Mesenchymal stem cell (in vitro differentiated cells and primary cell): ENCODE measurements around the gene WDTC1.
"Not testable (repeated sequence)": the region's sequence is repeated elsewhere in the genome, so short reads cannot be mapped to it uniquely, and the experiment has no call there.

Experiments
- DNase-seq: peaks from one replicate; pipeline ENCODE4 v3.0.0-alpha.2; 2013
- H2AFZ ChIP-seq: one replicate; pipeline ENCODE4 v1.6.1; 2013; ENCODE audit warnings: low read depth, mild to moderate bottlenecking, control low read depth, inconsistent platforms, low read length, moderate library complexity
- H2AK5ac ChIP-seq: 2 replicates; pipeline ENCODE4 v1.6.1; 2013; ENCODE audit warnings: low read length, moderate library complexity, mild to moderate bottlenecking, inconsistent platforms; ENCODE audit not compliant: severe bottlenecking
- H2BK120ac ChIP-seq: one replicate; pipeline ENCODE4 v1.6.1; 2013; ENCODE audit warnings: low read depth, mild to moderate bottlenecking, inconsistent platforms, low read length, moderate library complexity
- H2BK12ac ChIP-seq, 2 experiments: one replicate each; pipeline ENCODE4 v1.6.1; 2013; ENCODE audit warnings: inconsistent platforms in 2 of 2, low read length in 2 of 2, mild to moderate bottlenecking in 2 of 2, moderate library complexity in 2 of 2, control low read depth in 1 of 2
- H2BK15ac ChIP-seq: one replicate; pipeline ENCODE4 v1.6.1; 2013; ENCODE audit warnings: mild to moderate bottlenecking, low read depth, inconsistent platforms; ENCODE audit not compliant: poor library complexity, severe bottlenecking
- H2BK5ac ChIP-seq: 2 replicates; pipeline ENCODE4 v1.6.1; 2013; ENCODE audit warnings: low read depth, mild to moderate bottlenecking, low read length, control low read depth, inconsistent platforms; ENCODE audit not compliant: poor library complexity, severe bottlenecking
- H3K14ac ChIP-seq, 2 experiments: one replicate each; pipeline ENCODE4 v1.6.1; 2013; ENCODE audit warnings: inconsistent platforms in 2 of 2, low read length in 2 of 2, control low read depth in 1 of 2, mild to moderate bottlenecking in 1 of 2, moderate library complexity in 1 of 2
- H3K18ac ChIP-seq, 2 experiments: one replicate each; pipeline ENCODE4 v1.6.1; 2013; ENCODE audit warnings: inconsistent platforms in 2 of 2, low read length in 2 of 2, control low read depth in 1 of 2, low read depth in 1 of 2, mild to moderate bottlenecking in 1 of 2
- H3K23ac ChIP-seq, 2 experiments: one replicate each; pipeline ENCODE4 v1.6.1; 2013; ENCODE audit warnings: inconsistent platforms in 2 of 2, low read length in 2 of 2, mild to moderate bottlenecking in 2 of 2, moderate library complexity in 2 of 2, control low read depth in 1 of 2
- H3K27ac ChIP-seq: 2 replicates; pipeline ENCODE4 v1.5.1; 2013; ENCODE audit warnings: mild to moderate bottlenecking, moderate library complexity, low read length, control low read depth, inconsistent platforms; ENCODE audit not compliant: poor library complexity, severe bottlenecking
- H3K27me3 ChIP-seq, 2 experiments: 2 replicates each; pipeline versions ENCODE4 v1.6.1 to v1.7.0; 2013; ENCODE audit warnings: low read length in 2 of 2, mild to moderate bottlenecking in 2 of 2, moderate library complexity in 2 of 2, control low read depth in 1 of 2, inconsistent platforms in 1 of 2; ENCODE audit not compliant: control insufficient read depth in 1 of 2, insufficient read depth in 1 of 2
- H3K36me3 ChIP-seq, 2 experiments: 2 replicates each; pipeline versions ENCODE4 v1.6.1 to v1.7.0; 2013; ENCODE audit warnings: low read length in 2 of 2, control low read depth in 1 of 2, inconsistent platforms in 1 of 2, low read depth in 1 of 2, mild to moderate bottlenecking in 1 of 2; ENCODE audit not compliant: insufficient read depth in 2 of 2, control insufficient read depth in 1 of 2
- H3K4ac ChIP-seq, 2 experiments: one replicate each; pipeline ENCODE4 v1.6.1; 2013; ENCODE audit warnings: inconsistent platforms in 2 of 2, low read length in 2 of 2, mild to moderate bottlenecking in 2 of 2, moderate library complexity in 2 of 2, control low read depth in 1 of 2, low read depth in 1 of 2
- H3K4me1 ChIP-seq: 2 replicates; pipeline ENCODE4 v1.6.1; 2013; ENCODE audit warnings: low read depth, low read length, control low read depth; ENCODE audit not compliant: control insufficient read depth, insufficient read depth
- H3K4me2 ChIP-seq: 2 replicates; pipeline ENCODE4 v1.6.1; 2013; ENCODE audit warnings: low read length, mild to moderate bottlenecking, inconsistent platforms; ENCODE audit not compliant: poor library complexity, severe bottlenecking
- H3K4me3 ChIP-seq, 2 experiments: 2 replicates each; pipeline versions ENCODE4 v1.5.1 to v1.7.0; 2013; ENCODE audit warnings: low read length in 2 of 2, mild to moderate bottlenecking in 2 of 2, control low read depth in 1 of 2, low read depth in 1 of 2; ENCODE audit not compliant: insufficient read depth in 1 of 2
- H3K79me1 ChIP-seq: replicated peaks from 2 replicates; pipeline ENCODE4 v1.6.1; 2013; ENCODE audit warnings: mild to moderate bottlenecking, control low read depth, low read length, inconsistent platforms; ENCODE audit not compliant: poor library complexity, severe bottlenecking
- H3K9ac ChIP-seq: 2 replicates; pipeline ENCODE4 v1.7.0; 2013; ENCODE audit warnings: mild to moderate bottlenecking, low read length, moderate library complexity
- H3K9me3 ChIP-seq: 2 replicates; pipeline ENCODE4 v1.7.0; 2013; ENCODE audit warnings: mild to moderate bottlenecking, low read length; ENCODE audit not compliant: control insufficient read depth
- H4K8ac ChIP-seq: one replicate; pipeline ENCODE4 v1.6.1; 2013; ENCODE audit warnings: inconsistent platforms, mild to moderate bottlenecking, low read length, moderate library complexity
- H4K91ac ChIP-seq: one replicate; pipeline ENCODE4 v1.6.1; 2013; ENCODE audit warnings: mild to moderate bottlenecking, low read length, inconsistent platforms
- WGBS: methylation state at CpG from one replicate; pipeline ENCODE4 v1.1.7; 2013; ENCODE audit warnings: mixed read lengths; 5-methylcytosine and 5-hydroxymethylcytosine counted together

Gene WDTC1

GRCh38 chr1:27220096-27220495 is 14.3 kb upstream of the WDTC1 start:
- Histone ChIP-seq H2AFZ (no peak overlapping the region), H3K9ac (no peak overlapping the region), H3K4me1 (no peaks in the 10 kb centered on the region), H3K4ac (no peak overlapping the region), H3K9me3 (peaks cover 4% of the 10 kb centered on the region), H3K79me1 (no peaks in the 10 kb centered on the region), H3K14ac (no peak overlapping the region), H2BK12ac (no peak overlapping the region), H4K91ac (no peak overlapping the region), H2BK5ac (no peak overlapping the region), H3K18ac (no peak overlapping the region), H3K27ac (no peak overlapping the region), H2BK120ac (no peak overlapping the region), H3K27me3 (peaks cover 0 to 2% of the 10 kb centered on the region in 2 experiments), H3K4me3 (no peak overlapping the region), H2AK5ac (no peak overlapping the region), H4K8ac (no peak overlapping the region), H2BK15ac (no peak overlapping the region), H3K4me2 (no peak overlapping the region), H3K23ac (no peak overlapping the region), H3K36me3 (no peaks in the 10 kb centered on the region)
- no peak for DNase-seq
- WGBS = 56% methylated on average over 2 of the region's 2 CpGs

GRCh38 chr1:27220702-27221497 is 13.5 kb upstream of the WDTC1 start:
- not testable (repeated sequence) for H3K4me1 ChIP-seq, H3K27me3 ChIP-seq, H2BK12ac ChIP-seq, H2BK15ac ChIP-seq, H2AFZ ChIP-seq, H3K4me3 ChIP-seq, H2BK5ac ChIP-seq, H3K27ac ChIP-seq, H3K18ac ChIP-seq, H2BK120ac ChIP-seq, H3K4me2 ChIP-seq, H3K79me1 ChIP-seq, H3K23ac ChIP-seq, H2AK5ac ChIP-seq, H4K91ac ChIP-seq, H3K4ac ChIP-seq, H3K9me3 ChIP-seq, DNase-seq, H3K36me3 ChIP-seq, H3K9ac ChIP-seq, H3K14ac ChIP-seq, H4K8ac ChIP-seq
- WGBS = 83% methylated on average over 1 of the region's 5 CpGs

- no peak for DNase-seq
- no peak overlapping the region for H2BK15ac ChIP-seq
- no peak overlapping the region for H3K27ac ChIP-seq
- H3K79me1 ChIP-seq = no peaks in the 10 kb centered on the region
- H2BK120ac ChIP-seq = no peak overlapping the region
- no peak overlapping the region for H3K4ac ChIP-seq
- WGBS = 84% methylated on average over 3 of the region's 3 CpGs
- no peak overlapping the region for H3K4me3 ChIP-seq
- no peaks in the 10 kb centered on the region for H3K9me3 ChIP-seq
- no peak overlapping the region for H3K9ac ChIP-seq
- H3K14ac ChIP-seq = no peak overlapping the region
- H2BK5ac ChIP-seq = no peak overlapping the region
- H3K4me1 ChIP-seq = no peaks in the 10 kb centered on the region
- H3K36me3 ChIP-seq = no peaks in the 10 kb centered on the region
- H2AK5ac ChIP-seq = no peak overlapping the region
- H3K18ac ChIP-seq = no peak overlapping the region
- H3K23ac ChIP-seq = no peak overlapping the region
- no peak overlapping the region for H4K8ac ChIP-seq
- no peak overlapping the region for H2BK12ac ChIP-seq
- H4K91ac ChIP-seq = no peak overlapping the region
- H3K4me2 ChIP-seq = no peak overlapping the region
- H2AFZ ChIP-seq = no peak overlapping the region
- peaks cover 0 to 3% of the 10 kb centered on the region in 2 experiments for H3K27me3 ChIP-seq
These were observed 8.8 kb upstream of the WDTC1 start for GRCh38 chr1:27225621-27226020.

- H3K18ac ChIP-seq = no peak overlapping the region
- H2AK5ac ChIP-seq = no peak overlapping the region
- no peak overlapping the region for H2AFZ ChIP-seq
- H2BK12ac ChIP-seq = no peak overlapping the region
- H3K4ac ChIP-seq = no peak overlapping the region
- no peaks in the 10 kb centered on the region for H3K36me3 ChIP-seq
- H4K91ac ChIP-seq = no peak overlapping the region
- no peak overlapping the region for H3K14ac ChIP-seq
- 99% methylated on average over 3 of the region's 3 CpGs for WGBS
- no peak overlapping the region for H4K8ac ChIP-seq
- H3K27ac ChIP-seq = no peak overlapping the region
- no peak for DNase-seq
- no peak overlapping the region for H3K4me2 ChIP-seq
- H2BK120ac ChIP-seq = no peak overlapping the region
- H3K9me3 ChIP-seq = no peaks in the 10 kb centered on the region
- H3K4me1 ChIP-seq = no peaks in the 10 kb centered on the region
- peaks cover 0 to 3% of the 10 kb centered on the region in 2 experiments for H3K27me3 ChIP-seq
- no peaks in the 10 kb centered on the region for H3K79me1 ChIP-seq
- H2BK5ac ChIP-seq = no peak overlapping the region
- no peak overlapping the region for H3K9ac ChIP-seq
- no peak overlapping the region for H3K4me3 ChIP-seq
- no peak overlapping the region for H2BK15ac ChIP-seq
- no peak overlapping the region for H3K23ac ChIP-seq
These were observed 6.7 kb upstream of the WDTC1 start for GRCh38 chr1:27227765-27228164.
